Loucy (cell line): Measurements from ENCODE around the gene PLEKHA1.

Experiments
- CTCF ChIP-seq: fragments of 200-600 bp; sonication (generic); conservative IDR thresholded peaks from 2 replicates; pipeline ENCODE4 v1.5.1; 2014; ENCODE audit warnings: mild to moderate bottlenecking, antibody characterized with exemption, low read length
- EZH2phosphoT487 ChIP-seq: fragments of 200-600 bp; IDR thresholded peaks from 2 replicates; pipeline ENCODE4 v1.6.1; 2018; ENCODE audit warnings: antibody characterized with exemption, mild to moderate bottlenecking, moderate library complexity, borderline replicate concordance

- TF ChIP-seq CTCF (no peak), EZH2phosphoT487 (no peak)
These were observed 43.2 kb downstream of the PLEKHA1 start for GRCh38 chr10:122417667-122418066.
